BJ (cell line): ENCODE data around the gene MIPOL1. TPM values are rescaled to one million over a fixed set of nuclear protein-coding genes. Genes with fewer than 3 reads are reported as not detected.

Source experiments
- CTCF ChIA-PET: fragments of 350-600 bp; formaldehyde crosslinking; extraction: SDS; loops from one replicate; lab custom pipeline; 2021; ENCODE audit warnings: antibody characterized with exemption, inconsistent platforms; lab: Yijun Ruan, JAX
- POLR2A ChIA-PET: fragments of 300-600 bp; sonication (Branson Sonifier 250); formaldehyde crosslinking; extraction: SDS; loops from one replicate; lab custom pipeline; 2021; ENCODE audit warnings: antibody characterized with exemption; lab: Charles Lee
- DNase-seq: peaks from one replicate; pipeline ENCODE4 v3.0.0-alpha.2; 2011; ENCODE audit warnings: low read depth
- H3K27me3 ChIP-seq: 2 replicates; pipeline ENCODE4 v1.6.0; 2011; ENCODE audit warnings: low read length; ENCODE audit not compliant: control insufficient read depth, insufficient read depth
- H3K36me3 ChIP-seq: 2 replicates; pipeline ENCODE4 v1.5.1; 2011; ENCODE audit warnings: low read length; ENCODE audit not compliant: control insufficient read depth, insufficient read depth
- H3K4me3 ChIP-seq: 2 replicates; pipeline ENCODE4 v1.5.1; 2011; ENCODE audit warnings: low read depth, mild to moderate bottlenecking, control low read depth, low read length
- polyA plus RNA-seq: library from polyadenylated mRNA; depleted of rRNA; stranded (reverse); fragments of >200 nt; gene quantifications from 2 replicates; pipeline ENCODE4 v1.2.3, GENCODE V29; 2011
- TF ChIP-seq, protein P1 (sequence below): IDR thresholded peaks from 2 replicates; pipeline ENCODE4 v1.5.1; 2011; ENCODE audit warnings: low read depth, mild to moderate bottlenecking, control low read depth, inconsistent platforms, low read length, moderate library complexity; ENCODE audit not compliant: insufficient read depth

MIPOL1 gene
- polyA plus RNA-seq, 1 experiment: 1.1 TPM

DNA sequence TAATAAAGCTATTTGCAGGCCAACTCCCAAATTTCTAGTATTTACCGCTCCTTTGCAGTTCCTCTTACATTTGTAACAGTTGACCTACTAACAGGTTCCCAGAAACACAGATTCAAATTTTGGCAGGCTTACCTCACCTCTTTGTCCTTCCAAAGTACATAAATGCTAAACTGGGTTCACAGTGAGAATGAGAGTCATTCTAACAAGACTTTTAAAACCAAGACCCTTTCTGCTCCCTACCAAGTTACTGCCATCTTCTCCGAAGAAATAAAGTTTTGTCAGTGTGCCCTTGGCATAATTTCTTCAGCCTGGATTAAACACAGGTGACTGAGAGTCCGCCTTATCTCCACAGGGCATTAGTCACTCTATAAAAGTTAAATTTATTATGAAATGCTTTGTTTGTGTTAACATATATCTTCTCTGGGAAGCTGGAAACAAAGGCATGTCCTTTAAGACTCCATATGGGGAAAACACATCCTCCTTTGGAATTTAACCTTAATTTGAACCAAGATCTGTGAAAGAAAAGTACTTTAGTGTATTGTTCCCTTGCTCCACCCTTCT, 369.2 kb downstream of the MIPOL1 start:
- no peak overlapping the region for H3K4me3 ChIP-seq
- CTCF ChIA-PET: no interaction called here
- TF ChIP-seq, protein P1, sequence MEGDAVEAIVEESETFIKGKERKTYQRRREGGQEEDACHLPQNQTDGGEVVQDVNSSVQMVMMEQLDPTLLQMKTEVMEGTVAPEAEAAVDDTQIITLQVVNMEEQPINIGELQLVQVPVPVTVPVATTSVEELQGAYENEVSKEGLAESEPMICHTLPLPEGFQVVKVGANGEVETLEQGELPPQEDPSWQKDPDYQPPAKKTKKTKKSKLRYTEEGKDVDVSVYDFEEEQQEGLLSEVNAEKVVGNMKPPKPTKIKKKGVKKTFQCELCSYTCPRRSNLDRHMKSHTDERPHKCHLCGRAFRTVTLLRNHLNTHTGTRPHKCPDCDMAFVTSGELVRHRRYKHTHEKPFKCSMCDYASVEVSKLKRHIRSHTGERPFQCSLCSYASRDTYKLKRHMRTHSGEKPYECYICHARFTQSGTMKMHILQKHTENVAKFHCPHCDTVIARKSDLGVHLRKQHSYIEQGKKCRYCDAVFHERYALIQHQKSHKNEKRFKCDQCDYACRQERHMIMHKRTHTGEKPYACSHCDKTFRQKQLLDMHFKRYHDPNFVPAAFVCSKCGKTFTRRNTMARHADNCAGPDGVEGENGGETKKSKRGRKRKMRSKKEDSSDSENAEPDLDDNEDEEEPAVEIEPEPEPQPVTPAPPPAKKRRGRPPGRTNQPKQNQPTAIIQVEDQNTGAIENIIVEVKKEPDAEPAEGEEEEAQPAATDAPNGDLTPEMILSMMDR: no peak
- H3K36me3 ChIP-seq: no peaks in the 10 kb centered on the region
- POLR2A ChIA-PET: no interaction called here
- no peak for DNase-seq
- H3K27me3 ChIP-seq: no peaks in the 10 kb centered on the region

DNA sequence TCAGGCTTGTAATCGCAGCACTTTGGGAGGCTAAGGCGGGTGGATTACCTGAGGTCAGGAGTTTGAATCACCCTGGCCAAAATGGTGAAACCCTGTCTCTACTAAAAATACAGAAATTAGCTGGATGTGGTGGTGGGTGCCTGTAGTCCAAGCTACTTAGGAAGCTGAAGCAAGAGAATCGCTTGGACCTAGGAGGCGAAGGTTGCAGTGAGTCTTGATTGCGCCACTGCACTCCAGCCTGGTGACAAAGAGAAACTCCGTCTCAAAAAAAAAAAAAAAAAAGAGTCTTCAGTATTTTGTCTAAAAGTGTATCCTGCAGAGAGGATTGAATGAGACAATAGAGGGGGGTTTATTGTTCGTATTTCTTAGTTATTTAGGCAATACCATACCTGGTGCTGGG, 372.0 kb downstream of the MIPOL1 start:
- Histone ChIP-seq H3K36me3 (no peaks in the 10 kb centered on the region), H3K27me3 (no peaks in the 10 kb centered on the region), H3K4me3 (no peak overlapping the region)
- TF ChIP-seq, protein P1: no peak
- ChIA-PET POLR2A (no interaction called here), CTCF (no interaction called here)
- no peak for DNase-seq

DNA sequence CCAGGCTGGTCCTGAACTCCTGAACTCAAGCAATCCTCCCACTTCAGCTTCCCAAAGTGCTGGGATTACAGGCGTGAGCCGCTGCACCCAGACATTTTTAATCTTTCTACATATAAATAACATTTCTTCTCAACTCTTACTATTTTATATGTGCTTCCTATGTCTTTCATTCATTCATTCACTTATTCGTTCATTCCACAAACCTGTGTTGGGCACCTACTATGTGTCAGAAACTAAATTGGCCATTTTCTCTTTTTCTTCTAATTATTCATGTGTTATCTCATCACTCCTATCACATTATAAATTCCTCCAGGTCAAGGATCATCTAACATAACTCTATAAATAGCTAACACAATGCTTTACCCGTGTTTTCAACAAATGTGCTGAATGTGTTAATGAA, 373.7 kb downstream of the MIPOL1 start:
- H3K4me3 ChIP-seq: no peak overlapping the region
- no peak for DNase-seq
- CTCF ChIA-PET: no interaction called here
- H3K36me3 ChIP-seq: no peaks in the 10 kb centered on the region
- TF ChIP-seq, protein P1: no peak
- peaks cover 2% of the 10 kb centered on the region for H3K27me3 ChIP-seq
- POLR2A ChIA-PET: no interaction called here

DNA sequence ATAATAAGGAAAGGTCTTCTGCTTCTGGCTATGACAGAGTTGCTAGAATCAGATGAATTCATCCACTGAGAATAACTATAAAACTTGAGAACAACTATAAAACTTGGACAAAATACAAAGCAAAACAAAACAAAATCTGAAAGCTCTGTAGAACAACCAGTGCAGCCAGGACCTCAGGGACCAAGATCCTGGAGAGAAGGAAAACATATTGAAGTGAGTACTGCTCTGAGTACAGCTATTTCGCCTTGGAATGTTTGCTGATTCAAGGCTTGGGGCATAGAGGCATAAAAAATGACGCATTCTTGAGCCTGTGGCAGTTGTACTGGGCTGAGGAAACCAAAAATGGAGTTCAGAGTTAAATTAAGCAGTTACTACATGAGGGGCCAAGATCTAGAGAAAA, 375.6 kb downstream of the MIPOL1 start:
- CTCF ChIA-PET: interaction anchor here (0.6 to 1.1 kb wide), 3 partner anchors 10 to 336 kb away, joined by 3 to 5 read pairs (median 3); no protein-coding TSS in a partner anchor
- Histone ChIP-seq H3K27me3 (peaks cover 5% of the 10 kb centered on the region), H3K36me3 (no peaks in the 10 kb centered on the region), H3K4me3 (no peak overlapping the region)
- no peak for DNase-seq
- TF ChIP-seq, protein P1: no peak
- POLR2A ChIA-PET: no interaction called here

DNA sequence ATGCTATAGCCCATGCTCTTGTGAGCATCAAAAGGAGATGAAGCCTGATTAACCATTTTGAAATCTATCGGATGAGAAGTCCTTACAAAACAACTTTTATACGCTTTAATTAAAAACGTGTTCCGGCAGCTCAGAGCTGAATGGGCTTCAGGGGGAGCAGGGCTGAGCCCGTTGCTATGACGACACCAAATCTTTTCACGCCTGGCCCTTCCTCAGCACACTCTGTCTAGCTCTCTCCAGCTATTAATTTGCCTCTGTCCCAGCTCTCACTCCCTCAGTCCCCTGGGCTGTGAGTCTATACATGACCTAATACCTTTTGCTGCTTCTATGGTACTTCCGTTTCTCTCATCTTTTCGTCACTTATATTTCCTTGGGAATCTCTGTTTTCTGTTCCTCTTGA, 381.5 kb downstream of the MIPOL1 start:
- ChIA-PET POLR2A (no interaction called here), CTCF (no interaction called here)
- peaks cover 22% of the 10 kb centered on the region for H3K27me3 ChIP-seq
- H3K4me3 ChIP-seq: no peak overlapping the region
- no peaks in the 10 kb centered on the region for H3K36me3 ChIP-seq
- TF ChIP-seq, protein P1: no peak
- DNase-seq: no peak
